B cell (primary cell): Measurements from ENCODE around the gene RPA1. TPM values are rescaled to one million over a fixed set of nuclear protein-coding genes. Genes with fewer than 3 reads are reported as not detected.

Experiments
- ATAC-seq: fragments of 200-7000 bp; cut with Tn5 transposase; one replicate; pipeline ENCODE4 v1.10.0; 2021; ENCODE audit warnings: low read depth, mild to moderate bottlenecking, moderate number of reproducible peaks, moderate library complexity
- CTCF ChIA-PET: fragments of 350-600 bp; sonication (Branson Sonifier 250); formaldehyde crosslinking; loops from one replicate; lab custom pipeline; 2021; ENCODE audit warnings: antibody characterized with exemption, inconsistent platforms; lab: Charles Lee
- POLR2A ChIA-PET: fragments of 350-600 bp; sonication (Branson Sonifier 250); formaldehyde crosslinking; loops from one replicate; lab custom pipeline; 2021; ENCODE audit warnings: antibody characterized with exemption; lab: Charles Lee
- DNase-seq: peaks from one replicate; pipeline ENCODE4 v3.0.0; 2013
- H2AFZ ChIP-seq: 2 replicates; pipeline ENCODE4 v1.6.1; 2012; ENCODE audit warnings: mild to moderate bottlenecking, low read depth, low read length; ENCODE audit not compliant: insufficient read depth, poor library complexity, severe bottlenecking
- H3K27ac ChIP-seq, 2 donors: 1 replicate in 1 of 2; 2 replicates in 1 of 2; pipeline ENCODE4 v1.5.1; 2012 to 2013; ENCODE audit warnings: low read length in 2 of 2, mild to moderate bottlenecking in 2 of 2, moderate library complexity in 1 of 2
- H3K27me3 ChIP-seq, 4 experiments: fragments of 200-600 bp in 1 of 4; sonication (generic) in 1 of 4; replicated peaks in 1 of 4; 1 replicate in 2 of 4; 2 replicates in 2 of 4; pipeline versions ENCODE4 v1.6.1 to v1.7.0; 2013 to 2016; ENCODE audit warnings: low read length in 3 of 4, mild to moderate bottlenecking in 2 of 4, mixed read lengths in 1 of 4, moderate library complexity in 1 of 4; ENCODE audit not compliant: insufficient read depth in 4 of 4, control insufficient read depth in 3 of 4; ENCODE audit errors: control extremely low read depth in 1 of 4
- H3K36me3 ChIP-seq, 2 experiments: replicated peaks in 1 of 2; 1 replicate in 1 of 2; 2 replicates in 1 of 2; pipeline versions ENCODE4 v1.6.1 to v1.7.1; 2013; ENCODE audit warnings: low read length in 1 of 2; ENCODE audit not compliant: insufficient read depth in 2 of 2, control insufficient read depth in 1 of 2; ENCODE audit errors: control extremely low read depth in 1 of 2, extremely low read depth in 1 of 2
- H3K4me1 ChIP-seq, 2 donors: fragments of 200-600 bp in 1 of 2; sonication (generic) in 1 of 2; 1 replicate in 1 of 2; 2 replicates in 1 of 2; pipeline versions ENCODE4 v1.5.1 to v1.6.1; 2013 to 2017; ENCODE audit warnings: low read length in 2 of 2; ENCODE audit not compliant: control insufficient read depth in 2 of 2, insufficient read depth in 2 of 2
- H3K4me2 ChIP-seq: replicated peaks from 2 replicates; pipeline ENCODE3; 2012; ENCODE audit warnings: mild to moderate bottlenecking, low read depth, low read length; ENCODE audit not compliant: poor library complexity, severe bottlenecking
- H3K4me3 ChIP-seq, 5 experiments: fragments of 200-600 bp in 1 of 5; sonication (generic) in 1 of 5; 1 replicate in 3 of 5; 2 replicates in 2 of 5; pipeline versions ENCODE4 v1.5.1 to v1.7.0; 2011 to 2016; ENCODE audit warnings: low read length in 4 of 5, mild to moderate bottlenecking in 4 of 5, low read depth in 2 of 5, control low read depth in 1 of 5, moderate library complexity in 1 of 5; ENCODE audit not compliant: insufficient read depth in 1 of 5; ENCODE audit errors: control extremely low read depth in 1 of 5, extremely low read depth in 1 of 5
- H3K79me2 ChIP-seq: fragments of 200-600 bp; sonication (generic); one replicate; pipeline ENCODE4 v1.6.0; 2016; ENCODE audit warnings: low read length; ENCODE audit not compliant: control insufficient read depth, insufficient read depth
- H3K9ac ChIP-seq: fragments of 200-600 bp; sonication (generic); 2 replicates; pipeline ENCODE4 v1.6.1; 2017; ENCODE audit warnings: mild to moderate bottlenecking, low read length, moderate library complexity
- H3K9me3 ChIP-seq, 3 donors: one replicate each; pipeline versions ENCODE4 v1.6.1 to v1.7.1; 2013; ENCODE audit warnings: low read length in 2 of 3; ENCODE audit not compliant: control insufficient read depth in 2 of 3, insufficient read depth in 1 of 3; ENCODE audit errors: control extremely low read depth in 1 of 3
- H4K20me1 ChIP-seq: 2 replicates; pipeline ENCODE4 v1.6.0; 2012; ENCODE audit warnings: mild to moderate bottlenecking, low read length; ENCODE audit not compliant: insufficient read depth, control insufficient read depth, poor library complexity, severe bottlenecking
- H3K27ac Mint-ChIP-seq: one replicate; pipeline ENCODE4 v1.8.0; 2021; ENCODE audit warnings: mixed read lengths
- H3K27me3 Mint-ChIP-seq: one replicate; pipeline ENCODE4 v1.8.0; 2021; ENCODE audit warnings: mixed read lengths
- H3K4me1 Mint-ChIP-seq: one replicate; pipeline ENCODE4 v1.8.0; 2021; ENCODE audit warnings: mixed read lengths
- H3K4me3 Mint-ChIP-seq: one replicate; pipeline ENCODE4 v1.8.0; 2021; ENCODE audit warnings: mixed read lengths
- H3K9me3 Mint-ChIP-seq: one replicate; pipeline ENCODE4 v1.8.0; 2022; ENCODE audit warnings: mixed read lengths; ENCODE audit not compliant: insufficient read depth
- EZH2 ChIP-seq: IDR thresholded peaks from 2 replicates; pipeline ENCODE4 v1.6.1; 2012; ENCODE audit warnings: borderline replicate concordance, low read depth, mild to moderate bottlenecking, moderate library complexity, low read length; ENCODE audit not compliant: insufficient read depth, poor library complexity, severe bottlenecking
- WGBS: methylation state at CpG from one replicate; pipeline ENCODE4 v1.1.5; 2013; ENCODE audit warnings: missing lambda C conversion rate; ENCODE audit not compliant: insufficient coverage; 5-methylcytosine and 5-hydroxymethylcytosine counted together
- intact Hi-C: fragments of 100-400 bp; cut with micrococcal nuclease; formaldehyde crosslinking; loops from one replicate; pipeline ENCODE4 v1.10.0; 2022
- polyA plus RNA-seq: library from polyadenylated mRNA; depleted of rRNA; stranded (reverse); fragments of >200 nt; gene quantifications from 2 replicates; pipeline ENCODE4 v1.2.3, GENCODE V29; 2012
- total RNA-seq, 2 donors: library from RNA; stranded (reverse); fragments of 120-200 nt in 1 of 2; gene quantifications; 1 replicate in 1 of 2; 2 replicates in 1 of 2; pipeline versions ENCODE4 v1.2.3 to v1.2.4, GENCODE V29; 2013 to 2022
- TF ChIP-seq, protein P1 (sequence below): fragments of 200-600 bp; IDR thresholded peaks from one replicate; pipeline ENCODE4 v1.8.0; 2022; ENCODE audit warnings: antibody characterized with exemption, mild to moderate bottlenecking

Gene RPA1
- total and polyA plus RNA-seq, 2 donors (not counting 1 experiment from before 2014, with no cell fraction given): 27.0 to 94.5 TPM

DNA sequence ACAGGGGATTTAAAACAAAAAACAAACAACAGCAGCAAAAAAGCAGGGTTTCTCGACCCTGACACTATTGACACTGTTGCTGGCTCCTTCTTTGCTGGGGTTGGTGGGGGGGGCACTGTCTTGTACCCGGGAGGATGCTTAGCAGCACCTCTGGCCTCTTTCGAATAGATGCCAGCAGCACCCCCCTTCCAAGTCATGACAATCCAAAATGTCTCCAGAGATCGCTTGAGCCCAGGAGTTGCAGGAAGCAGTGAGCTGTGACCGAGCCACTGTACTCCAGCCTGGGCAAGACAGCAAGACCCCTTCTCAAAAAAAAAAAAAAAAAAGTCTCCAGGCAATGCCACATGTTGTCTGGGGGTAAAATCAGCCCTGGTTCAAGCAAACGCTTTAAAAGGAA is 47.6 kb upstream of the RPA1 start:
- peaks cover 27 to 30% of the 10 kb centered on the region in 2 donors for H3K4me1 ChIP-seq
- DNase-seq: no peak
- CTCF ChIA-PET: interaction anchor here (0.5 to 8.3 kb wide), 17 partner anchors 11 to 345 kb away, joined by 3 to 397 read pairs (median 10); partner anchors contain the start of genes RILP, SERPINF1 and WDR81
- POLR2A ChIA-PET: interaction anchor here (0.6 to 3.8 kb wide), 7 partner anchors 11 to 179 kb away, joined by 3 to 59 read pairs (median 25); partner anchors contain the start of genes RPA1, SMYD4 and WDR81
- H3K36me3 ChIP-seq: peaks cover 7 to 45% of the 10 kb centered on the region in 2 experiments
- ATAC-seq: no peak
- no peak overlapping the region for H2AFZ ChIP-seq
- no peaks in the 10 kb centered on the region for H3K9me3 Mint-ChIP-seq
- peak overlapping the region; percentile 68 for H3K4me2 ChIP-seq
- TF ChIP-seq, protein P1, sequence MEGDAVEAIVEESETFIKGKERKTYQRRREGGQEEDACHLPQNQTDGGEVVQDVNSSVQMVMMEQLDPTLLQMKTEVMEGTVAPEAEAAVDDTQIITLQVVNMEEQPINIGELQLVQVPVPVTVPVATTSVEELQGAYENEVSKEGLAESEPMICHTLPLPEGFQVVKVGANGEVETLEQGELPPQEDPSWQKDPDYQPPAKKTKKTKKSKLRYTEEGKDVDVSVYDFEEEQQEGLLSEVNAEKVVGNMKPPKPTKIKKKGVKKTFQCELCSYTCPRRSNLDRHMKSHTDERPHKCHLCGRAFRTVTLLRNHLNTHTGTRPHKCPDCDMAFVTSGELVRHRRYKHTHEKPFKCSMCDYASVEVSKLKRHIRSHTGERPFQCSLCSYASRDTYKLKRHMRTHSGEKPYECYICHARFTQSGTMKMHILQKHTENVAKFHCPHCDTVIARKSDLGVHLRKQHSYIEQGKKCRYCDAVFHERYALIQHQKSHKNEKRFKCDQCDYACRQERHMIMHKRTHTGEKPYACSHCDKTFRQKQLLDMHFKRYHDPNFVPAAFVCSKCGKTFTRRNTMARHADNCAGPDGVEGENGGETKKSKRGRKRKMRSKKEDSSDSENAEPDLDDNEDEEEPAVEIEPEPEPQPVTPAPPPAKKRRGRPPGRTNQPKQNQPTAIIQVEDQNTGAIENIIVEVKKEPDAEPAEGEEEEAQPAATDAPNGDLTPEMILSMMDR: no peak
- TF ChIP-seq EZH2: no peak
- no peaks in the 10 kb centered on the region for H3K27me3 ChIP-seq
- peak overlapping the region; percentile 92 to 97 for H3K27ac ChIP-seq
- intact Hi-C loops: loop anchor here (1.0 to 2.0 kb wide), 3 partner anchors 11 to 30 kb away; no protein-coding TSS in a partner anchor
- H3K4me3 ChIP-seq: no peak overlapping the region
- peak overlapping the region; percentile 98 for H3K27ac Mint-ChIP-seq
- no peaks in the 10 kb centered on the region for H3K9me3 ChIP-seq
- H3K79me2 ChIP-seq: no peaks in the 10 kb centered on the region
- H3K4me3 Mint-ChIP-seq: peak overlapping the region; percentile 80
- no peaks in the 10 kb centered on the region for H4K20me1 ChIP-seq
- H3K27me3 Mint-ChIP-seq: no peaks in the 10 kb centered on the region
- no peak overlapping the region for H3K9ac ChIP-seq
- WGBS: 67% methylated on average over 3 of the region's 6 CpGs
- peaks cover 28% of the 10 kb centered on the region for H3K4me1 Mint-ChIP-seq

DNA sequence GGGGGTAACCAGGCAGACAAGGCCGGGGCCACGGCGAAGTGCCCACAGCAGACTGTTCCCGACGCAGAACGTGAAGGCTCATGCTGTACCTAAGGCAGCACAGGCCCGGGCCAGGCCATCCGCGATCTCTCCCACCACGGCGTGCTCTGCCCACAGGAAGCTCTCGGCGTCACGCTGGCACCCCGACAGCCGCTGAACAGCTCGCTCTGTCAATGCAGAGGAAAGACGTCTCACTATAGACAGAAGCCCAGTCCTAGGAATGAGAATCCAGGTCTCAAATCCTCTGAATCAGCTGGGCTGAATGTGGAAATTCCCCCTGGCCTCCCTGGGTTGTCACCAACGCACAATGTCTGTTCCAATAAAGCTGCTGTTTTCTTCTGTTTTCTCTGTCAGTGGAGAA is 46.5 kb upstream of the RPA1 start:
- no peaks in the 10 kb centered on the region for H4K20me1 ChIP-seq
- peak overlapping the region in 1 of 5 experiments; percentile 15 for H3K4me3 ChIP-seq
- no peaks in the 10 kb centered on the region for H3K27me3 Mint-ChIP-seq
- intact Hi-C loops: loop anchor here (1.0 to 2.0 kb wide), 4 partner anchors 18 to 99 kb away; partner anchors contain the start of genes PRPF8 and SMYD4
- H3K27ac Mint-ChIP-seq: peak overlapping the region; percentile 98
- H3K36me3 ChIP-seq: peaks cover 7 to 43% of the 10 kb centered on the region in 2 experiments
- H3K4me1 ChIP-seq: peaks cover 27 to 30% of the 10 kb centered on the region in 2 donors
- peaks cover 28% of the 10 kb centered on the region for H3K4me1 Mint-ChIP-seq
- ATAC-seq (no peak), DNase-seq (no peak)
- peak overlapping the region; percentile 68 for H3K4me2 ChIP-seq
- H3K79me2 ChIP-seq: no peaks in the 10 kb centered on the region
- TF ChIP-seq, protein P1: no peak
- no peak for TF ChIP-seq EZH2
- ChIA-PET CTCF (interaction anchor here (0.5 to 8.3 kb wide), 32 partner anchors 8 to 216 kb away, joined by 3 to 397 read pairs (median 6); partner anchors contain the start of genes PRPF8, RILP, SERPINF1 and WDR81), POLR2A (interaction anchor here (0.5 to 3.8 kb wide), 12 partner anchors 12 to 523 kb away, joined by 3 to 59 read pairs (median 5); partner anchors contain the start of genes RPA1, SERPINF1, SLC43A2 and SMYD4)
- H3K4me3 Mint-ChIP-seq: peak overlapping the region; percentile 80
- H3K9me3 ChIP-seq: no peaks in the 10 kb centered on the region
- no peaks in the 10 kb centered on the region for H3K9me3 Mint-ChIP-seq
- no peaks in the 10 kb centered on the region for H3K27me3 ChIP-seq
- WGBS: 60% methylated on average over 18 of the region's 19 CpGs
- peak overlapping the region; percentile 16 for H3K9ac ChIP-seq
- H2AFZ ChIP-seq: peak overlapping the region; percentile 33
- peak overlapping the region; percentile 92 to 97 for H3K27ac ChIP-seq
